Measurements from ENCODE around the gene HTR1D.

HTR1D gene

GRCh38 chr1:23166854-23167253 is 50.4 kb downstream of the HTR1D start:
- DNase-seq (ENCODE audit: low read depth) = no peak
- TF ChIP-seq CTCF (conservative IDR thresholded peaks at IDR 0.05; ENCODE audit: low read length) = no peak

GRCh38 chr1:23163395-23163794 is 53.9 kb downstream of the HTR1D start:
- TF ChIP-seq CTCF (conservative IDR thresholded peaks at IDR 0.05; ENCODE audit: low read length) = no peak
- peak; percentile 39 for DNase-seq (ENCODE audit: low read depth)
- no peak overlapping the region for H3K4me3 ChIP-seq (ENCODE audit: low read length)

More at GRCh38 chr1:23166854-23167253, 50.4 kb downstream of the HTR1D start:
- peak overlapping the region; percentile 89 for H3K4me3 ChIP-seq (ENCODE audit: low read length)

GRCh38 chr1:23159963-23160877 is 57.1 kb downstream of the HTR1D start:
- DNase-seq (ENCODE audit: low read depth) = no peak
- no peak overlapping the region for H3K4me3 ChIP-seq (ENCODE audit: low read length)
- no peak for TF ChIP-seq CTCF (conservative IDR thresholded peaks at IDR 0.05; ENCODE audit: low read length)

GRCh38 chr1:23156940-23157339 is 60.4 kb downstream of the HTR1D start:
- DNase-seq (ENCODE audit: low read depth) = no peak
- TF ChIP-seq CTCF (conservative IDR thresholded peaks at IDR 0.05; ENCODE audit: low read length) = no peak
- H3K4me3 ChIP-seq (ENCODE audit: low read length) = no peak overlapping the region

DNA sequence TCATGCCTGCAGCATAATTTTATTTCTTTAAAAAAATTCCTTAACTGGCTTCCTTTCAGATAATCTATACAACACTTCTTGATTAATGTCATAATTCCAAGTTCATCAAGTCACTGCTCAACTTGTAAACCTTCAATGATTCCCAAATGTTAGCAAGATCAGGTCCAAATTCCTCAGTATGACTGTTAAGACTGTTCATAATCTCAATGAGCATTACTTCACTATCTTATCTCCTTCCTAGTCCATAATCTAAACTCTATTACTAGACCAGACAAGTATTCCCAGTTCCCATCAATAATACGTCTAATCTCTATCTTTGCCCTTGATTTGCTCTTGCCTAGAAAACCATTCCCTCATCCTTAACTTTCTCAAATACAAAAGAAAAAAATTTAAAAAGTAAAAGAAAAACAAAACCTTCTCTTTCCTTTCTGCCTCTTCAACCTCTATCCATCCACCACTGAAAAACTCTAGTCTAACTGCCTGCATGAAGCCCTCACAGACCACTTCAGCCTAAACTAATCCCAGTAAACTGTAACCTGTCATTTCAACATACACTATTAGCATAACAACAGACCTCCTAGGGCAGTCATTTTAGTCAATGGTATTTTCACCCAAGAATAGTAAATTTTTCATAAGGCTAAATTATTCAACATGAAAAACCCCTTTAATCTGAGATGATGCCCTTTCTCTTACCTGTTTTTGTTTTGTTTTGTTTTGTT is 64.2 kb downstream of the HTR1D start:
- DNase-seq (ENCODE audit: low read depth) = no peak
- TF ChIP-seq CTCF (conservative IDR thresholded peaks at IDR 0.05; ENCODE audit: low read length) = no peak
- H3K4me3 ChIP-seq (ENCODE audit: low read length) = no peak overlapping the region

GRCh38 chr1:23150742-23151141 is 66.6 kb downstream of the HTR1D start:
- no peak for TF ChIP-seq CTCF (conservative IDR thresholded peaks at IDR 0.05; ENCODE audit: low read length)
- H3K4me3 ChIP-seq (ENCODE audit: low read length) = no peak overlapping the region
- DNase-seq (ENCODE audit: low read depth) = no peak

Data from AG10803 (cell line).